Activated naive CD8-positive, alpha-beta T cell treated with anti-CD3 and anti-CD28 coated beads, Interleukin-2, amount 50 U/mL, for 16 hours (primary cell): Measurements from ENCODE around the gene EPHB1.
"Not testable (repeated sequence)": the region's sequence is repeated elsewhere in the genome, so short reads cannot be mapped to it uniquely, and the experiment has no call there.

Experiments
- DNase-seq: peaks from one replicate; pipeline ENCODE4 v3.0.0-alpha.2; 2020; ENCODE audit warnings: low read depth, low spot score

EPHB1 gene

DNA sequence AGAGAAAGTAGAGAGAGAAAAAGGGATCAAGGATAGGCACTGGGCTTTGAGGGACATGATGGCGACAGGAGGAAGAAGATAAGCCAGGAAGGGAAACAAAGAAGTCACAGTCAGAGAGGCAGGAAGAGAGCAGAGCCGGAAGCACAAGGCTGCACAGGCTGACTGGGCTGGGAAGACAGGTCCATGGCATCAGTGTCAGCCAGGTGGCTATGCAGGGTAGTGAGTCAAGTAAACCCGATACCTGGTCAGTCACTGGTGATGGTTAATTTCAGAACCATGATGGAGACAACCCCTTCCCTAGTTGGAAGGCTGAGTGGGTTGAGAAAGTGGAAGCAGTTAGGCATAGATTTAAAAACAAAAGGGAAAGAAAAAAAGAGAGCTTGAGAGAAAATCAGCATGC is 203.8 kb downstream of the EPHB1 start:
- no peak for DNase-seq

DNA sequence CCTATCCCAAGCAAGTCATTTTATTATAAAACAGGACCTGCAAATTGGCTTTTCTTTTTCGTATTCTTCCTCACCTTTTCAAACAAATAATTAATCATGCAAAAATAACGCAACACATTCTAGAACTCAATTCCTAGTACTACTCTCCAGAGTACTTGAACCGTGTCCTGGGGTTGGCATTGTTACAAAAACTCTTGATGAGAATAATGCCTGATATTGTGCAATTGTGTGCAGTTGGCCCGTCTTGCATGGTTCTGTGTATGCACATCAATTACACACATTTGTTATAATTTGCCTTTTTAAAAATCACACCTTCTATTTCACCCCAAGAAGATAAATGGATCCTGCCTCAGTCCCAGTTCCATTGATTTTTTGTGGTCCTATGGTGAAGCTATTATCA is 205.4 kb downstream of the EPHB1 start:
- no peak for DNase-seq

DNA sequence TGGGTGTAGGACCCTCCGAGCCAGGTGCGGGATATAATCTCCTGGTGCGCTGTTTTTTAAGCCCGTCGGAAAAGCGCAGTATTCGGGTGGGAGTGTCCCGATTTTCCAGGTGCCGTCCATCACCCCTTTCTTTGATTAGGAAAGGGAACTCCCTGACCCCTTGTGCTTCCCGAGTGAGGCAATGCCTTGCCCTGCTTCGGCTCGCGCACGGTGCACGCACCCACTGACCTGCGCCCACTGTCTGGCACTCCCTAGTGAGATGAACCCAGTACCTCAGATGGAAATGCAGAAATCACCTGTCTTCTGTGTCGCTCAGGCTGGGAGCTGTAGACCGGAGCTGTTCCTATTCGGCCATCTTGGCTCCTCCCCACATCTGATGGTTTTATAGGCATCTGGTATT is 210.6 kb downstream of the EPHB1 start:
- not testable (repeated sequence) for DNase-seq

DNA sequence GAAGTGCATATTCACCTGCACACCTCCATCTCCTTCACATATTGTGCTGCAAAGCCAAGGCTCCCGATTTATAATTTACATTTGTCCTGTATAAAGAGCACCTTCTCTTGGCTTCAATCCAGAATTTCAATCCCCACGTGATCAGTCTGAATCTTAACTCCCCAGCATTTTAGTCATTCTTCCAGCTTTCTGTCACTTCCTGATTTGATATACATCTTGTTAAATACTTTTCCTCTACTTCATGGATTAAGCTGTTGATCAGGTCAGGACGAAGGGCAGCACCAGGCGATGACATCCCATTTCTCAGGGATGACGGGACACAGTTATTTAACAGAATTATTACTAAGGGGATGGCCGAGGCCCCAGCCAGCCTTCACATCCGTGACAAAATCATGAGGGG is 212.5 kb downstream of the EPHB1 start:
- no peak for DNase-seq

DNA sequence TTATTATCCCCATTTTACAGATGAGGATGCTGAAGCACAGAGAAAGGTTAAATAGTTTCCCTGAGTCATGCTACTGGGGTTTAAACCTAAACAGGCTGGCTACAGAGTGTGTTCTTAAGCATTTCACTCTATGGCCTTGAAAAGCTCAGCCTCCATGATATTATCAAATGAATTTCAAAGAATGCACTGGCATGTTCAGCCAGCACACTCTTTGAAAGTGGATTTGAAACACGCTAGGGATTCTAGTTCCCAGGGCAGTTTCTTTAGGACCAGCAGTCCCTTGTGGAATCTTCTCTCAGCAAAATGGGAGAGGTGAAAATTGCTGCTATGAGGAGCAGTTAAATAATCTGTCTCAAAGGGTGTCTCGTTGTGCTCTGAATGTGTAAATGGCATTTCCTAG is 213.3 kb downstream of the EPHB1 start:
- no peak for DNase-seq

DNA sequence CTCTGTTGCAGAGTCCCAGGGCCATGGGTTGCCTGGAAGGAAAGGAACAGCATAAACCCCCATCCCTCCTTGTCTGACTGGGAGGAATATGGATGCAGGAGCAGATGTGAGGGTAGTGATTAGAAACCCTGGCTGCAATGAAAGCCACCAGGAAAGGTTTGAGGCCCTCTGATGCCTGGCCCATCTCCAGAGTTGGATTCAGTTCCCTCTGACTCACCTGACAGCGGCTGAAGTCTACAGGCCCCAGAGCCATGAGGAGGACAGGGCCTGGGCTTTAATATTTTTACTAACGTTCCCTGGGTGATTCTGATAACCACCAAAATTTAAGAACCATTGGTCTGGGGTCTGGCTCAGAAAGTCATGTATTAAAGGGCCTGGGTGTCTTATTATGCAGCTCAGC is 214.0 kb downstream of the EPHB1 start:
- DNase-seq, result no peak

DNA sequence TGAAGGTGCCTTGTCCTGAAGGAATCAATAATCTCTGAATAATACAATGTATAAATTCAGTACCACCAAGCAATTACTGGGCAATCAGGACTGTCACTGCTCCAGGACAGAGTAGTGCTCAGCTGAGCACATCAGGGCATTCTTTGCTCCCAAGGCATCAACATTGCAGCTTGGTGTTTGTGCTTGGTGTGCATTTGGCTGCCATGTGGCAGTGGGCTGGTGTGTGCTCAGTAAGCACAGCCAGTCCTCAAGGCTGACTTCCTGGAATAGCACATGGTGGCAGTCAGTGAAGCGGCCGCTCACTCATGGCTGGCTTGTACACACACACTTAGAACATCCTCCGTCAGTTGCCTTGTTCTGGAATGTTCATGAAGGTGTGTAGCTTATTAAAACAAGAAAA is 217.0 kb downstream of the EPHB1 start:
- DNase-seq, result no peak

DNA sequence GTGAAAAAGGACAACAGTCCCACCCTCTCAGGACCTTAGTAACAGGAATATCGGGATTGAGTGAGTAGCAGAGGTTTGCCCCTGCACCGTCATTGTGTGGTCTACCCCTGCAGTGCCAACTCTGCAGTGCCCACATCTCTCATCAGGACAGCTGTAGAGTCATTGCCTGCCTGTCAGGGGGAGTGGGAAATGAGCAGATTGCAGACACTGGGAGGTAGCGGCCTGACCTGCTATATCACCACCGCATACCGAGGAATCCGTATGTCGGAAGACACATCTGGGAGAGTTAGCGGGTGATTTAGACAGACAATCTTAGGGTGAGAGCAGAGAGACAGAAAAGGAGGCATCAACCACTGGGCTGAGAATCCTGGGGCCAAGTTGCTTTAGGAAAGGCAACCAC is 218.1 kb downstream of the EPHB1 start:
- DNase-seq, result no peak

DNA sequence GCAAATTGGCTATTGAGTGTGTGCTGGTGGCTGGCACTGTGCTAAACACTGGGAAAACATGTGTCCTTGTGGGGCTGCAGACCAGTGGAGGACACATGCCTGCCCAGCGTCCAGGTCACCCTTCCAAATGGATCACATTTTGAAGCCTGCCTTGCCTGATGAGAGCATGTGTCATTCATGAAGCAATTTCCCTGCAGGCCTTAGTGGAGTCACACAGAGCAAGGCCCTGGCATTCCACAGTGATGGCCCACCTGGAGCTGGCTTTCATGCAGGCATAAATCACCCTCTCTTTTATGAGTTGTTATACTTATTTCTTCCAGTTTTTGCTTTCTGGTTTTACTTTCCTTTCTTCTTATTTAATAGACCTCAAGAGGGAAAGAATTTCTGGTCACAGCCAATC is 219.5 kb downstream of the EPHB1 start:
- DNase-seq, result no peak

DNA sequence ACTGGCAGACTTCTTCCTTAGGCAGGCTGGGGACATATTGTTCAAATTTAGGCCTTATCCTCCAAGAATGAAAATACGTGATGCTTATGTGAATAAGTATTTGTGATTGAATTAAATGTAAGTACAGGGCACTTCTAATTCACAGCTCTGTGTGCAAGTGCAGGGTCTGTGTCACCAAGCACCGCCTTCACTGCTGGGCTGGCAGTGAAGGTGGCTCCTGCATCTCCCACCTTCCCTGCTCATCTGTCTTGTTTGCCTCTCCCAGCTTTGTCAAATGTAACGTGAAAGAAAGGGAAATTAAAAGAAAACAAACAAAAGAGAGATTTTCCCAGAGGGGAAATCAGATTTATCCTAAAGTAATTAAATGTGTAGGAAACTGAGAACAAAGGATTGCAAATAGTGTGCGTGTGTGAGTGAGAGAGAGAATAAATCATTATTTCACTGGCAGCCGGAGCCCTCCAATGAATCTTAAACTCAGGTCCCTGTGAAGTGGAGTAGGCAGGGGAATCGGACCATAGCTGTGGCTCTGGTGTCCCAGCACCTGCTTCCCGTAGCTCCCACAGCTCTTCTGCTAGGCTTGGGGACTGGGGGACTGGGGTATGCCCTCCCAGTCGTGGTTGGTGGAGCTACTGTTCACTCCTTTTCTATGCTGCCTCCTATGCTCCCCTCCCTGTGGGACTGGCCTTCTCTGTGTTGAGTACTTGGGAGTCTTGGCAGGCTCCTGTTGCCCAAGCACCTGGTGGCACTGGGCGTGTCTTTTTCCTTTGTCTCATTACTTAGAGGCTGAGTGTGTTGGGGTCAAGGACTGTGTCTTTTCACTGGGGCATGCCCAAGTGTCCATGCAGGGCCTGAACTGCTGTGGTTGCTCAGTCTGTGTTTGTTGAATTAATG is 222.2 kb downstream of the EPHB1 start:
- DNase-seq, result no peak

DNA sequence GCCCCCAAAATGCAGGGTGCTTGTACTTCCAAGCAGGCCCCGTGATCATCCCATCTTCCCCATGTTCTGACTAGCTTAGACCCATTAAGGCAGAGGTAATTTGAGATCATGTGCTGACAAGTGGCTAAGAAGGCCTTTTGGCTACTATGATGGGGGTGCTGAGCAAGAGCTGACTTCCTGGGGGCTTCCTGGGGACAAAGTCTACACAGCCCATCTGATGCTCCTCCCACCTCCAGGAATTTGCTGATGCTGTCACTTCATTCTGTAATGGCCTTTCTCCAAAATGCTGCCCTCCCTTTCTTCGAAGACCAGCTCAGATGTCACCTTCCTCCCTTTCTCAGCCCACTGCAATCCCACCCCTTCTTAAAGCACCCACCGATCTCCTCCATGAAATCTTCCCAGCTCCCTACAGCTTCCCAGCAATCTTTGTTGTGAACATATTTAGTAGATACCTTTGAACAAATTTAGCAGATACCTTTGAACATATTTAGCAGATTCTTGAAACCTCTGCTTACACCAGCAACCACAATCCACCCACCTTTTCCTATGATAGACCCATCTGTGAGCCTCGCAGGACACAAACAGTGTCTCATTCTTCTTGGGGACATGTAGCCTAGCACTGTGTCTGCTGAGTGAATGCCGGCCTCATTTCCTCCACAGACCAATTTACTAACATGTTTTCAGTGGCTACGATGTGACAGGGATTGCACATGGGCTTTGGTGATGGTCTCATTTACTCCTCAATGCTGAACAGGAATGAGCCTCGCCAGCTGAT is 223.3 kb downstream of the EPHB1 start:
- DNase-seq, result no peak

DNA sequence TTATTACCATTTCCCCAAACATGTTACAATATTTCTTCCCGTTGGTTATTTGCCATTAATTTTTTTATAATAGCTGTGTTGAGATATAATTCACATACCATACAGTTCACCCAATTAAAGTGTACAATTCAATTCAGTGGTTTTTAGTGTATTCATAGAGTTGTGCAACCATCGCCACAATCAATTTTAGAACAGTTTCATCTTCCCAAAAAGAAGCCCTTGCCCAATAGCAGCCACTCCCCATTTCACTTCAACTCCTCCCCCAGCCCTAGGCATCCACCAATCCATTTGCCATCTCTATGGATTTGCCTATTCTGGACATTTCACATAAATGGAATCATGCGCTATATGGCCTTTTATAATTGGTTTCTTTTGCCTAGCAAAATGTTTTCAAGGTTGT is 225.1 kb downstream of the EPHB1 start:
- no peak for DNase-seq

DNA sequence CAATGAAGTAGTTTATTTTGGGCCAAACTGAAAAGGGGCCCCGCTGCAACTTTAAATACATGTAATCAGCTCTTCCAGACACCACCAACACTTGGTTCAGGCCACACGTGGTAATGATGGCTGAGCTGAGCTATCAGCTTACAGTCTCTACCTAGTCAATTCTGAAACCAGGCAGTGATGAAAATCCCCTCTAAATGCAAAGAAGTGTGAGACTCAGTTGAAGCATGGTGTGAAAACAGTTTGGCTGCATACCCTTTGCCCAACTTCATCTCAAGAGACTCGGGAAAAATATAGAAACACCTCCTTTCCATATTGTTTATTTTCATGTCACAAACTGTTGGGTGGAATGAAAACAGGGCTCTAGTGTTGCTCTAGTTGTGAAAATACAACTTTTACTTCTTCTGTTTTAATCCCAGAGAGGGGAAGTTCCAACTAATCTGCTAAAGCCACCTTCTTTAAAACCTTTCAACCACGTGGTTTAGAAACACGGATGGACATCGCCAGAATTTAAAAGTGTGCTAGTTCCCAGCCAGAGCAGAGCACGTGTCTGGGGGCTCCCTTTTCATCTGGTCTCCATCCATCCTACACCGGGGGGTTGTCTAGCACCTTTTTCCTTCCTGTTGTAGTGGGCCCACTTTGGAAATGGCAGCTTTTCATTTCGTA is 229.1 kb downstream of the EPHB1 start:
- no peak for DNase-seq

DNA sequence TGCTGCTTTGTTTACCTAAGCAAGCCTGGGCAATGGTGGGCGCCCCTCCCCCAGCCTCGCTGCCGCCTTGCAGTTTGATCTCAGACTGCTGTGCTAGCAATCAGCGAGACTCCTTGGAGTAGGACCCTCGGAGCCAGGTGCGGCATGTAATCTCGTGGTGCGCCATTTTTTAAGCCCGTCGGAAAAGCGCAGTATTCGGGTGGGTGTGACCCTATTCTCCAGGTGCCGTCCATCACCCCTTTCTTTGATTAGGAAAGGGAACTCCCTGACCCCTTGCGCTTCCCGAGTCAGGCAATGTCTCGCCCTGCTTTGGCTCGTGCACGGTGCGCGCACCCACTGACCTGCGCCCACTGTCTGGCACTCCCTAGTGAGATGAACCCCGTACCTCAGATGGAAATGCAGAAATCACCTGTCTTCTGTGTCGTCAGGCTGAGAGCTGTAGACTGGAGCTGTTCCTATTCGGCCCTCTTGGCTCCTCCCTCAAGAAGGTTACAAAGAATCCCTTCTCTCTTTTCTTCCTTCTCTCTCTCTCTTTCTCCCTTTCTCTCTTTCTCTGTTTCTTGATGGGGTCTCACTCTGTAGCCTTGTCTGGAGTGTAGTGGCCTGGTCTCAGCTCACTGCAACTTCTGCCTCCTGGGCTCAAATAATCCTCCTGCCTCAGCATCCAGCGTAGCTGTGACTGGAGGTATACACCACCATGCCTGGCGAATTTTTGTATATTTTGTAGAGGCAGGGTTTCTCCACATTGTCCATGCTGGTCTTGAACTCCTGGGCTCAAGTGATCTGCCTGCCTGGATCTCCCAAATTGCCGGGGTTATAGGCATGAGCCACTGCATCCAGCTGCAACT is 235.9 kb downstream of the EPHB1 start:
- not testable (repeated sequence) for DNase-seq

DNA sequence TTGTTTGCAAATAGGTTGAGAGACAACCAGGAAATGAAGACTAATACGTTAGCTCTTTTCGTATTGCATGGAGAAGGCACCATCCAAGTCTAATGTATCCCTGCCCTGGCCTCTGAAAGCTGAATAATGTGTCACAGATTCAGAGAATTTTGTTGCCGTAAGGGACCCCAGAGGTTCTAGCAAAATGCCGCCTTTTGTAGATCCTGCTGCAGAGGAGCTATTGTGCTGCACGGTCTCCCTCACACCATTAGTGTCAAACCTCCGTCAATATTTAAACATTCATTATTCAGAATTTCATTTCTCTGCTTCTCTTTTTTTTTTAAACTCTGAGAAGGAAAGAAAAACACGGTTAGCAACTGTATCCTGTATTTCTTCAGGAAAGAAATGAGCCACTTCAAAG is 238.7 kb downstream of the EPHB1 start:
- DNase-seq, result no peak

DNA sequence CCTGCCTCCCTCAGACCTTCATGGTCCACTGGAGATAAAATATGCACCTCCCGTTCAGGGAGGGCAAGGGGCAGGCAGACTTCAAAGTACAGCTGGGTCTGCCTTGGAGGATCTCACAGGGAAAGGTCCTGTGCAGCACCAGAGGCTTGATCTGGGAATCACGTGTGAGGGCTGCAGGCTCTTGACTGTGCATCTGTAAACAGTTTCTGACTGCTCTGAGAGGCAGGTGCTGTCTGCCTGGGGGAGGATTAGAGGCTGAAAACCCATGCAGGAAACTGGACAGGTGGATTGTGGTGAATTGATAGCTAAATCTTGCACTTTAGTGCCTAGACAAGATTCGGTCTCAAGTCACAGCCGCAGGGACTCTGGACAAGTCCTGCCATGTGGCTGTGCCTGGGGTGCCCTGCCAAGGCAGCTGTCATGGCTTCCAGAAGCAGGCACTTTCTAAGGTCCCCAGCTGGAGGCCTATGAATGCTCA is 239.3 kb downstream of the EPHB1 start:
- DNase-seq, result no peak

DNA sequence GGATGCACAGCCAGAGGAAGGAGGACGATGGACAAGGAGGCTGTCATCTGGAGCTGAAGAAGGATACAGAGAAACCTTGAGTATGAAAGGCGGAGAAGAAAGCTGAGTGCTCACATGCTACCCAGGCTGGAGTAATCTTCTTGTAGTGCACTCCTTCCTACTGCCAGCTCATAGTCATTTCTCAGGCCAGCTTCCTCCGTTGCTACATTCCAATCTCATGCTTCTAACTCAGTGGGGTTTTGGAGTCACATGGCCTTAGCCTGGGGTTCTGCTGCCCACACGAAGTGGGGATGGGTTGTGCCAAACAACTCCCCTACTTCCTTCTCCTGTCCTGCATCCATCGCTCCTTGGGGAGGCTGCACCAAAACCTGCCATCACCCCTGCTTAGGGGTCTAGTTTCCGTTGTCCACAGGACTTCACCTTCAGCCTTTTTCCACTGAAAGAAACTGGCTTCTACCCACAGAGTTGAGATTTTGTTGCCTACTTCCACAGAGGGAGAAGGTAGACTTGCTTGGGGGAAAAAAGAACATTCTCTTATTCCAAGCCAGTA is 239.9 kb downstream of the EPHB1 start:
- no peak for DNase-seq

DNA sequence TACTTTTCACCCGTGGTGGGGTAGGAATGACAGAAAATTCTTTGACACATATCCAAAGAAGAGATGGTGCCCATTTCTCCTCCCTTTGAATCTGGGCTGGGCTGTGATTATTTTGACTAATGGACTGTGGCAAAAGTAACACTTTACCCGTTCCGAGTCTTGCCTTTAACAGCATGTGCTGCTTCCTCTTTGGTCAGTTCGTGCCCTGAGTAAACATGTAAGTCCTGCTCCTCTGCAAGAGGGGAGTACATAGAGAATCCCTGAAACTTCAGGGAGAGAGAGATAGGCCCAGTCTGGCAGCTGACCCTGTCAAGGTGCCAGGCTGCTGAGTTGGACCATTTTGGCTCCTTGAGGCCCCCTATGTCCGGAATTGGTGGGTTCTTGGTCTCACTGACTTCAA is 243.1 kb downstream of the EPHB1 start:
- DNase-seq, result no peak

DNA sequence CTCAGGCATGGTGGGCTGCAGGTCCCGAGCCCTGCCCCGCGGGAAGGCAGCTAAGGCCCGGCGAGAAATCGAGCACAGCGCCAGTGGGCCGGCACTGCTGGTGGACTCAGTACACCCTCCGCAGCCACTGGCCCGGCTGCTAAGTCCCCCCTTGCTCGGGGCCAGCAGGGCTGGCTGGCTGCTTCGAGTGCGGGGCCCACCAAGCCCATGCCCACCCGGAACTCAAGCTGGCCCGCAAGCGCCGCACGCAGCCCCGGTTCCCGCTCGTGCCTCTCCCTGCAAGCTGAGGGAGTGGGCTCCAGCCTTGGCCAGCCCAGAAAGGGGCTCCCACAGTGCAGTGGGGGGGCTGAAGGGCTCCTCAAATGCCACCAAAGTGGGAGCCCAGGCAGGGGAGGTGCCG is 244.5 kb downstream of the EPHB1 start:
- not testable (repeated sequence) for DNase-seq

DNA sequence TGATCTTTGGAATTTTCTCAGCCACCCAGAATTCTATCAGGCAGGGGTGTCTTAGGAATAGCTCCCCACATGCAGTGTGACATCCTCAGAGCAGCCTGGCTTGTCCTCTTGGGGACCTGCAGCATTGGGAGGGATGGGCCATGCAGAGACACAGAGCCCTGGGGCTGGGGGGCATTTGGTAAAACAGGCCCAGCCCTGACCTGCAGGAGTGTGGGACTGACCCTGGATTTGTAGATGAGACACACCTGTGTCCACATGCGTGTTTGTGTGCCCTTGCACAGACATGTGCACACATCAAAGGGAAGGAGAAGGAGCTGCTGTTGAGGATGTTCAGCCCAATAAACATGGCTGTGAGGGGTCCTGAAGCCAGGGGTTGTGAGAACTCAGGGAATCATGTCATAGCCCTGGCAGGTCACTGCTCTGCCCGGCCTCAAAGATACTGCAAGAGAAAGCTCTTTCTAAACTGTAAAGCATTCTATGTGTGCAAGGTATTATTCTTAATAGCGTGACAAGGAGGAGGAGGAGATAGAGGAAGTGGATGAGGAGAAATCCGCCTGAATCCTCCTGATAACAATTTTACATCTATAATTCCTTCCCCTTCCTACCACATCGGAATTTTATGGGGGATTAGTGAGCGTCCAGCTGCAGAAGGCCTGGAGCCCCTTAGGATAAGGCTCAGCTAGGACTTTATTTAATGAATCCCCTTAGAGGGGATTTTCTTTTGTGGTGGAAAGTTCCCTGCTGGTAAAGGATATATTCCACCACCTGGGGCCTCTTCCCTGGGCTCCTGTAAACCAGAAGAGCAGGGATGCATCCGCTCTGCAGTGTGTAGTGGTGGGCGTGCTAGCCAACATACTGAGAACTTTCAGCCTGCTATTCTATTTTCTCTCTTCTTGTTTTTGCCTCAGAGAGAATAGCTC is 245.5 kb downstream of the EPHB1 start:
- no peak for DNase-seq
